Kidney (tissue), 14 donors: ENCODE data around the gene RMI2. TPM values are rescaled to one million over a fixed set of nuclear protein-coding genes. Genes with fewer than 3 reads are reported as not detected.
"Not testable (repeated sequence)": the region's sequence is repeated elsewhere in the genome, so short reads cannot be mapped to it uniquely, and the experiment has no call there.

Source experiments
- DNase-seq, 5 donors: peaks; one replicate each; pipeline ENCODE4 v3.0.0-alpha.2; 2013 to 2020
- FAIRE-seq: peaks from 2 replicates; lab custom pipeline; 2012; peaks lifted over from hg19 to GRCh38; lab: Jason Lieb, UNC
- H3K27ac ChIP-seq, 2 donors: one replicate each; pipeline ENCODE4 v1.7.0; 2013; ENCODE audit warnings: low read depth in 2 of 2, low read length in 2 of 2, inconsistent platforms in 1 of 2
- H3K27me3 ChIP-seq: one replicate; pipeline ENCODE4 v1.7.1; 2013; ENCODE audit warnings: low read length, inconsistent platforms; ENCODE audit not compliant: control insufficient read depth, insufficient read depth
- H3K36me3 ChIP-seq, 3 donors: one replicate each; pipeline versions ENCODE4 v1.7.0 to v1.7.1; 2013; ENCODE audit warnings: low read length in 3 of 3, control low read depth in 1 of 3, inconsistent platforms in 1 of 3; ENCODE audit not compliant: insufficient read depth in 3 of 3, control insufficient read depth in 2 of 3
- H3K4me1 ChIP-seq, 3 donors: one replicate each; pipeline versions ENCODE4 v1.7.0 to v1.7.1; 2013; ENCODE audit warnings: low read length in 3 of 3, inconsistent platforms in 1 of 3, low read depth in 1 of 3; ENCODE audit not compliant: control insufficient read depth in 2 of 3, insufficient read depth in 2 of 3
- H3K4me3 ChIP-seq, 3 donors: one replicate each; pipeline versions ENCODE4 v1.7.0 to v1.8.1; 2013; ENCODE audit warnings: low read length in 3 of 3, control low read depth in 1 of 3, inconsistent platforms in 1 of 3
- H3K9ac ChIP-seq, 3 donors: one replicate each; pipeline versions ENCODE4 v1.7.0 to v1.7.1; 2013; ENCODE audit warnings: low read length in 3 of 3, control low read depth in 1 of 3, inconsistent platforms in 1 of 3
- H3K9me3 ChIP-seq, 3 donors: one replicate each; pipeline versions ENCODE4 v1.7.0 to v1.7.1; 2013; ENCODE audit warnings: low read length in 3 of 3, control low read depth in 1 of 3, inconsistent platforms in 1 of 3; ENCODE audit not compliant: control insufficient read depth in 2 of 3, insufficient read depth in 1 of 3
- intact Hi-C: fragments of 100-400 bp; cut with DNase I; formaldehyde crosslinking; loops from one replicate; pipeline ENCODE4 v1.11.1; 2022
- polyA plus RNA-seq: library from polyadenylated mRNA; stranded (reverse); fragments of 350-450 nt; fragmentation: Illumina TruSeq; extraction: RNeasy Lipid Tissue Mini Kit (QIAGEN cat#74804); gene quantifications from one replicate; pipeline ENCODE4 v1.2.3, GENCODE V29; 2014; ENCODE audit warnings: low read depth, low replicate concordance; ENCODE audit not compliant: insufficient read depth
- total RNA-seq: library from RNA; stranded (reverse); fragmentation: NEBNext Ultra II Directional; extraction: Animal tissue kit (Norgen Biotek cat#: 25700); gene quantifications from one replicate; pipeline ENCODE4 v1.2.1, GENCODE V29; 2021
- TF ChIP-seq, protein P1 (sequence below): IDR thresholded peaks from 3 replicates; pipeline ENCODE4 v1.5.1; 2012; ENCODE audit warnings: mild to moderate bottlenecking, moderate library complexity, borderline replicate concordance; ENCODE audit not compliant: insufficient read depth; ENCODE audit errors: extremely low read depth
- donor health status: control.
- donor health status: control.
- donor health status: control.
- donor health status: control.
- donor health status: control.
- donor health status: DM: yes; HTN: yes; CAD: no.
- donor health status: Normal renal cell carcinoma (clear cell type).

RMI2 gene
- total and polyA plus RNA-seq, 2 donors from 2014 or later, result 4.6 to 5.2 TPM

DNA sequence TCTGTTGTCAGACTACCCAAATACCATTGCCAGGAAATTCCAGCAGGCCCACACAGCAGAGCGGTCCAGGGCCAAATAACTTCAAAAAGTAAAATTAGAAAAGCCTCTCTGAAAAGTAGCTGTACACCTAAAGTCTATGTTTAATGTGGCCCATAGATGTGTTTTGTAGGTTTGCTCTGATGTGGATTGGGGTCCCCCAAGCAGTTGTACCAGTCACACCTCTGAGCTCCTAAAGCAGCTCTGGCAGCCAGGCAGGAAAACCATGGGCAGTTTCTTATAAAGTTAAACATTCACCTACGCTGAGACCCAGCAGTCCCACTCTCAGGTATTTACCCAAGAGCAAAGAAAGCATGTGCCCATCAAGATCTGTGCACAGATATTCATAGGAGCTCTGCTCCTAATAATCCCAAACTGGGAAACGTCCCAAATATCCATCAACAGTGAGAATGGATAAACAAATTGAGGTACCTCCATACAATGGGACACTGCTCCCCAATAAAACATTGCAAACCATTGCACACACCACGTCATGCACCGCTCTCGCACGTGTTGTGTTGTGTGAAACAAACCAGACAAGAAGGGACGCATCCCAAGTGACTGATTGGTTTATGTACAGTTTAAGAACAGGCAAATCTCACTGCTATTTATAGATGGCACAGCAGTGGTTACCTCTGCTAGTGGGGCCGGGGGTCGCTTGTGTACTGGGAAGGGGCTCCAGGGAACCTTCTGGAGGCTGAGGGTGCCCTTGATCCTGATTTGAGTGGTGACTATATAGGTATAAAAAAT is 48.4 kb upstream of the RMI2 start:
- Histone ChIP-seq H3K4me1 (peaks cover 0 to 17% (median 3%) of the 10 kb centered on the region in 3 donors), H3K27ac (peak overlapping the region; percentile 36 to 81), H3K9me3 (no peaks in the 10 kb centered on the region), H3K27me3 (no peaks in the 10 kb centered on the region), H3K36me3 (no peaks in the 10 kb centered on the region), H3K9ac (peak overlapping the region in 1 of 3 donors; percentile 10), H3K4me3 (peak overlapping the region in 2 of 3 donors; percentile 16 to 23)
- TF ChIP-seq, protein P1, sequence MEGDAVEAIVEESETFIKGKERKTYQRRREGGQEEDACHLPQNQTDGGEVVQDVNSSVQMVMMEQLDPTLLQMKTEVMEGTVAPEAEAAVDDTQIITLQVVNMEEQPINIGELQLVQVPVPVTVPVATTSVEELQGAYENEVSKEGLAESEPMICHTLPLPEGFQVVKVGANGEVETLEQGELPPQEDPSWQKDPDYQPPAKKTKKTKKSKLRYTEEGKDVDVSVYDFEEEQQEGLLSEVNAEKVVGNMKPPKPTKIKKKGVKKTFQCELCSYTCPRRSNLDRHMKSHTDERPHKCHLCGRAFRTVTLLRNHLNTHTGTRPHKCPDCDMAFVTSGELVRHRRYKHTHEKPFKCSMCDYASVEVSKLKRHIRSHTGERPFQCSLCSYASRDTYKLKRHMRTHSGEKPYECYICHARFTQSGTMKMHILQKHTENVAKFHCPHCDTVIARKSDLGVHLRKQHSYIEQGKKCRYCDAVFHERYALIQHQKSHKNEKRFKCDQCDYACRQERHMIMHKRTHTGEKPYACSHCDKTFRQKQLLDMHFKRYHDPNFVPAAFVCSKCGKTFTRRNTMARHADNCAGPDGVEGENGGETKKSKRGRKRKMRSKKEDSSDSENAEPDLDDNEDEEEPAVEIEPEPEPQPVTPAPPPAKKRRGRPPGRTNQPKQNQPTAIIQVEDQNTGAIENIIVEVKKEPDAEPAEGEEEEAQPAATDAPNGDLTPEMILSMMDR, result no peak
- intact Hi-C loops, result no loop called here
- DNase-seq (peak in 4 of 5 donors; percentile 23 to 74 (median 60)), FAIRE-seq (no peak)

- no peak for FAIRE-seq
- TF ChIP-seq, protein P1, result no peak
- intact Hi-C loops, result no loop called here
- peak; percentile 74 to 94 (median 83) for DNase-seq
- Histone ChIP-seq H3K27ac (peak overlapping the region; percentile 36 to 81), H3K9ac (peak overlapping the region in 1 of 3 donors; percentile 10), H3K4me3 (peak overlapping the region in 2 of 3 donors; percentile 16 to 23), H3K4me1 (peaks cover 0 to 17% (median 3%) of the 10 kb centered on the region in 3 donors), H3K9me3 (no peaks in the 10 kb centered on the region), H3K36me3 (no peaks in the 10 kb centered on the region), H3K27me3 (no peaks in the 10 kb centered on the region)
These were observed 47.6 kb upstream of the RMI2 start for GRCh38 chr16:11297492-11298142.

DNA sequence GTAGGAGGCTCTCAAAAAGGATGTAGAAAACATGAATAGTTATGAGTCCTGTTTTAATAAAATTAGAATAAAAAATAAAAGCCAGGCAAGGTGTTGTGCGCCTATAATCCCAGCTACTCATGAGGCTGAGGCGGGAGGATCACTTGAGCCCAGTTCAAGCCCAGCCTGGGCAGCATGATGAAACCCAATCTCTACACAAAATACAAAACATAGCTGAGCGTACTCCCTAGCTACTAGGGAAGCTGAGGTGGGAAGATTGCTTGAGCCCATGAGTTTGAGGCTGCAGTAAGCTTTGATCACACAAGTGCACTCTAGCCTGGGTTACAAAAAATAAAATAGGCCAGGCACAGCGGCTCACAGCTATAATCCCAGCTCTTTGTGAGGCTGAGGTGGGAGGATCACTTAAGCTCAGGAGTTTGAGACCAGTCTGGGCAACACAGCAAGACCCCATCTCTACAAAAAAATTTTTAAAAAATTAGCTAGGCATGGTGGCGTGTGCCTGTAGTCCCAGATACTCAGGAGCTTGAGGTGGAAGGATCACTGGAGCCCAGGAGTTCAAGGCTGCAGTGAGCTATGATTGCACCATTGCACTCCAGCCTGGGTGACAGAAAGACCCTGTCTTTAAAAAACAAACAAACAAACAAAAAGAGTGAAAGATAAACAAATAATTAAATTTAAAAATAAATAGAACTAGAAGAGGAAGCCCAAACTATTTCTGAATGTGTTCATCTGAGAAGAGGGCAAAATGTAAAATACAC is 46.9 kb upstream of the RMI2 start:
- peak overlapping the region; percentile 36 to 81 for H3K27ac ChIP-seq
- H3K4me3 ChIP-seq, result no peak overlapping the region
- H3K27me3 ChIP-seq, result no peaks in the 10 kb centered on the region
- peaks cover 0 to 17% (median 3%) of the 10 kb centered on the region in 3 donors for H3K4me1 ChIP-seq
- no peaks in the 10 kb centered on the region for H3K36me3 ChIP-seq
- no peak for FAIRE-seq
- TF ChIP-seq, protein P1, result no peak
- intact Hi-C loops, result no loop called here
- no peak for DNase-seq
- H3K9ac ChIP-seq, result no peak overlapping the region
- H3K9me3 ChIP-seq, result no peaks in the 10 kb centered on the region

DNA sequence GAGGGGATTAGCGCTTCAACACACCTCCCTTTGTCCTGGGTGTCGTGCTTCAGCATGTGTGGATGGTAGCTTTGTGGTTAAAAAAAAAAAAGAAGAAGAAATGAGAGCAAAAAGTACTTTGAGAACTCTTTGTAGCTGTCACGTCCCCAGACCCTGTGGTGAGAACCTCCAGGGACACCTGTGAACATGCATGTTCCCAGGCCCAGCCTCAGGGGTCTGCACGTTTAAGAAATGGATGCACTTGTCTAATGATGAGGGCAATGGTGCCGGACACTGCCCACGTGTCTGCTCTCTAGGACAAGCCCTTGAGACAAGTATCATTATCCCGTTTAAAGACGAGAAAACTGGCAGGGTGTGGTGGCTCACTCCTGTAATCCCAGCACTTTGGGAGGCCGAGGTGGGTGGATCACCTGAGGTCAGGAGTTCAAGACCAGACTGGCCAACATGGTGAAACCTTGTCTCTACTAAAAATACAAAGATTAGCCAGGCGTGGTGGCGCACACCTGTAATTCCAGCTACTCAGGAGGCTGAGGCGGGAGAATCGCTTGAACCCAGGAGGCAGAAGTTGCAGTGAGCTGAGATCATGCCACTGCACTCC is 46.2 kb upstream of the RMI2 start:
- H3K36me3 ChIP-seq, H3K9ac ChIP-seq, H3K9me3 ChIP-seq, FAIRE-seq, intact Hi-C loops, H3K27me3 ChIP-seq, H3K27ac ChIP-seq, H3K4me3 ChIP-seq: not testable (repeated sequence)
- peak in 2 of 5 donors; percentile 45 to 47 for DNase-seq
- H3K4me1 ChIP-seq, result peaks cover 3 to 17% (median 4%) of the 10 kb centered on the region in 3 donors
